ENCODE measurements around the gene RSRC1. TPM values are rescaled to one million over a fixed set of nuclear protein-coding genes. Genes with fewer than 3 reads are reported as not detected.

RSRC1 gene
- total RNA-seq, 3 donors from 2014 or later, result 53.1 to 101 (median 59.3) TPM

DNA sequence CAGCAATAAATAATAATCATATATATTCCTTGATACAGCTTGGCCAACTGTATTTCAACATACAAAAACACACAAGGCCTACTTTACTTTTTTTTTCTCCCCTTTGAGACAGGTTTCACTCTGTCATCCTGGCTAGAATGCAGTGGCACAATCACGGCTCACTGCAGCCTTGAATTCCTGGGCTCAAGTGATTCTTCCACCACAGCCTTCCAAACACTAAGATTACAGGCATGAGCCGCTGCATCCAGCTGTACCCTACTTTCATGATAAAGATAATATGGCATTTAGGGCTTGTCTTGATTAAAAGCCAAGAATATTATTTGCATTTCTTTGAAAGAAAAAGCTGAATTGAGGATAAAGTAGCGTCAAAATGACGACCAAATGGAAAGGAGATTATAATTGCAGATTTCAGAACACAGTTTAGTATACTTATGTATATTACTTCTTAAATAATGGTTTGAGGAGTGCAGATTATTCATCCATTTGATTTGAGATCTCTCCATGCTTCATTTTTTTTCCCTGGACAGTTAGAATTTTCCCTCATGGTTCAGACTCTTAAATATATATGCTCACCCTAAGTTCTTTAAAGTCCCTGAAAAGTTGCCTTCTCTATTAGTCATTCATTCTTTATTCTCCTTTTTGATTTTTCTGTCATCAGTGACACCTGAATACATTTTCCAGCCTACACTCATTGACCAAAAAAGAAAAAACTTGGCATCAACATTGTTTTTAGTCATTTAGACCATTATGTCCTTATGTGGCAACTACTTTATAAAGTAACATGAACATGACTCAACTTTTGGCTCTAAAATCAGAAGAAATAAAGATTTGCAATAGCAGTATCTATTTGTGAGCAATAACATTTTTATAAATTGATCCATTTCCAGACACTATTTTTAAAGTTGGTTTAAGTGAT, 412.6 kb downstream of the RSRC1 start:
- no peaks in the 10 kb centered on the region for H3K9me3 ChIP-seq
- no peak overlapping the region for H3K27ac ChIP-seq
- no peak for DNase-seq (ENCODE audit: low spot score in 2 of 2)
- intact Hi-C loops (cut with DNase I; ENCODE audit: low total_unique reads), result no loop called here
- TF ChIP-seq POLR2AphosphoS5 (IDR thresholded peaks at IDR 0.05) (no peak), POLR2A (IDR thresholded peaks at IDR 0.05) (no peak)
- TF ChIP-seq, protein P1, sequence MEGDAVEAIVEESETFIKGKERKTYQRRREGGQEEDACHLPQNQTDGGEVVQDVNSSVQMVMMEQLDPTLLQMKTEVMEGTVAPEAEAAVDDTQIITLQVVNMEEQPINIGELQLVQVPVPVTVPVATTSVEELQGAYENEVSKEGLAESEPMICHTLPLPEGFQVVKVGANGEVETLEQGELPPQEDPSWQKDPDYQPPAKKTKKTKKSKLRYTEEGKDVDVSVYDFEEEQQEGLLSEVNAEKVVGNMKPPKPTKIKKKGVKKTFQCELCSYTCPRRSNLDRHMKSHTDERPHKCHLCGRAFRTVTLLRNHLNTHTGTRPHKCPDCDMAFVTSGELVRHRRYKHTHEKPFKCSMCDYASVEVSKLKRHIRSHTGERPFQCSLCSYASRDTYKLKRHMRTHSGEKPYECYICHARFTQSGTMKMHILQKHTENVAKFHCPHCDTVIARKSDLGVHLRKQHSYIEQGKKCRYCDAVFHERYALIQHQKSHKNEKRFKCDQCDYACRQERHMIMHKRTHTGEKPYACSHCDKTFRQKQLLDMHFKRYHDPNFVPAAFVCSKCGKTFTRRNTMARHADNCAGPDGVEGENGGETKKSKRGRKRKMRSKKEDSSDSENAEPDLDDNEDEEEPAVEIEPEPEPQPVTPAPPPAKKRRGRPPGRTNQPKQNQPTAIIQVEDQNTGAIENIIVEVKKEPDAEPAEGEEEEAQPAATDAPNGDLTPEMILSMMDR (IDR thresholded peaks at IDR 0.05), result no peak
- no peaks in the 10 kb centered on the region for H3K36me3 ChIP-seq
- no peaks in the 10 kb centered on the region for H3K27me3 ChIP-seq
- no peaks in the 10 kb centered on the region for H3K4me1 ChIP-seq
- no peak overlapping the region for H3K4me3 ChIP-seq

DNA sequence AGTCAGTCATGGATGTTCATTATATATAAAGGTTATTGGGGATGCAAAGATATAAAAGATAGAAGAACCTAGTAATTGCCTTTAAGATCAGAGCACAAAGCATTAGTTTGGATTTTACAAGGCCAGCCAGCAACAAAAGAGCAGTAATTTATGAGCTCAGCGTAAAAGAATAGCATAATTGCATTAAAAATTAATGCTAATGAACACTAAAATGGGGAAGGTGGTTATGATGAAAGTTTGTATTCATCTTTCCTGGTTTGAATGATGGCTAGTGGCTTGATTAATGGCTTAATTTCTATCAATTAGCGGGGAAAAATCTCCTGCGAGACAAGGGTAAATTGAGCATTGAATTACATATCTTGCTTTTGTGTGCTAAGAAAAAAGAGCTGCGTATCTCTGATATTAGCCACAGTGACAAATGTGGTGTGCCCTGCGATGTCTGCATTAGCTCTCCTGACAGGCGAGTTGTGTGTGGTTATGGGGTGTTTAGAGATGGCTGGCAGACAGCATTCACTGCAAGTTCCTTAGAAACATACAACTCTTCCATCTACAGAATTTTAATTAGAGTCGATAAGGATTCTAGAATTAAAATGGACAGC, 418.3 kb downstream of the RSRC1 start:
- Histone ChIP-seq H3K36me3 (no peaks in the 10 kb centered on the region), H3K4me3 (no peak overlapping the region), H3K4me1 (no peaks in the 10 kb centered on the region), H3K27me3 (no peaks in the 10 kb centered on the region), H3K9me3 (no peaks in the 10 kb centered on the region), H3K27ac (no peak overlapping the region)
- intact Hi-C loops (cut with DNase I; ENCODE audit: low total_unique reads), result no loop called here
- TF ChIP-seq, protein P1 (IDR thresholded peaks at IDR 0.05), result no peak
- no peak for TF ChIP-seq POLR2AphosphoS5 (IDR thresholded peaks at IDR 0.05)
- no peak for DNase-seq (ENCODE audit: low spot score in 2 of 2)

DNA sequence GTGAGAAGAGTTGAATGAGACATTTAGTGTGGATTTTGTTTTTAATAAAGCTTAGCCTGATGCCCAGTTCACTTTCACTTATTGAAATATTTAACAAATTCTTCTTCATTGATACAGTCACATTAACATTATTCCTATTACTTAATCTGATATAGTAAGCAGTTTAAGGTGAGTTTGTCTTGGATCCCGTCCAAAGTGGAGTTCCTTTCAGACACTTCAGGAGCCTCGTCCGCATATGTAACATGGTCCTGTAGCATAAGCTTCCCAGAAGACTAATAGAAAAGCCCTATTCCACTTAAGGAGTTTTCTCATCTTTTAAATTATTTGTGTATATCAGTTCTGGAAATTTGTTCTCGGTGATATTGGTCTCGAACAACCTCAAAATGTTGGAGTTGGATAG, 421.4 kb downstream of the RSRC1 start:
- Histone ChIP-seq H3K27ac (no peak overlapping the region), H3K4me1 (no peaks in the 10 kb centered on the region), H3K36me3 (no peaks in the 10 kb centered on the region), H3K27me3 (no peaks in the 10 kb centered on the region), H3K4me3 (no peak overlapping the region), H3K9me3 (no peaks in the 10 kb centered on the region)
- TF ChIP-seq POLR2AphosphoS5 (IDR thresholded peaks at IDR 0.05) (no peak), POLR2A (IDR thresholded peaks at IDR 0.05) (no peak)
- TF ChIP-seq, protein P1 (IDR thresholded peaks at IDR 0.05), result no peak
- DNase-seq (ENCODE audit: low spot score in 2 of 2), result no peak
- intact Hi-C loops (cut with DNase I; ENCODE audit: low total_unique reads), result no loop called here

DNA sequence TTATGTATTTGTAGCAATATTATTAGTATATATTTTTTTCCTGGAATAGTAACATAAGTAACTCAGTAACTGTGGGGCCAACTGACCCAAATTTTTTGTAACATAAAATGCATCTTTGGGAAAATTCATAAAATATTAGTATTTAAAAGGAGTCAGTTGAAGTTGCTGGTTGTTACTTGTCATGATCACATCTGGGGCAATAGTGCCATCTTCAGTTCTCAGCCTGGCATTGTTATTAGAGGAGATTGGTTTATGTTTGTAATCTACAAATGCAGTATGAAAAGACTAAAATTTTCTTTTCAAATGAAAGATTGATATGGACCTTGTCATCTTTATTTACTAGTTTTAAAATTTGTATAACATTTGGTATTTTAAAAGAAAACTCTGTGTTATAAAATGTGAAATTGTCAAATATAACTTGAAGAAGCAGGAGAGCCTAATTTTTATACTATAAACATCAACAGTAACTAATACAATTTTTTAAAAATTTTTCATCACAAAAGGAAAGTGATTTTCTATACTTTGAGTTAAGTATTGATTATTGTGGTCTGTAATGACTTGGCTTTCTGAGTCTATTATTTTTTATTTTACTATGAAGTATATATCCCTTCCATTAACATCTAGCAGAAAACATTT, 422.3 kb downstream of the RSRC1 start:
- H3K4me3 ChIP-seq, result no peak overlapping the region
- intact Hi-C loops (cut with DNase I; ENCODE audit: low total_unique reads), result no loop called here
- H3K4me1 ChIP-seq, result no peaks in the 10 kb centered on the region
- no peak overlapping the region for H3K27ac ChIP-seq
- DNase-seq (ENCODE audit: low spot score in 2 of 2), result no peak
- H3K36me3 ChIP-seq, result no peaks in the 10 kb centered on the region
- no peaks in the 10 kb centered on the region for H3K9me3 ChIP-seq
- H3K27me3 ChIP-seq, result no peaks in the 10 kb centered on the region
- TF ChIP-seq, protein P1 (IDR thresholded peaks at IDR 0.05), result peak in 1 of 3 donors; percentile 22
- no peak for TF ChIP-seq POLR2AphosphoS5 (IDR thresholded peaks at IDR 0.05)

DNA sequence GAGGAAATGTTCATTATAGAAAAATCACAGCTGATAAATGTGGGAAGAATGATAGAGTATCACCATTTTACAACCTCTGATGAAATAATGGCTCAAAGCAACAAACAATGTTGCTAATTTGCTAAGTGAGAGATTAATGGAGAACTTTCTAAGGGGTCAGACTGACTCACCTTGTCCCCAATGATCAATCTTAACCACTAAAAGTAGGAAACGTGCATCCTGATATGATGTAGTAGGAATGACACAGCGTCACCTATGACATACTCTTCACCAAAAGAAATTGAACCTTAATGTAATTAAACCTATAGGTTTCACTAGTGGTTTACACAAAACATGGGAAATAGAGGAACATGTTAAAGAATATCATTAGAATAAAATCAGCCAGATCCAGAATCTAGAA, 426.0 kb downstream of the RSRC1 start:
- TF ChIP-seq, protein P1 (IDR thresholded peaks at IDR 0.05), result no peak
- TF ChIP-seq POLR2AphosphoS5 (IDR thresholded peaks at IDR 0.05) (no peak), POLR2A (IDR thresholded peaks at IDR 0.05) (no peak)
- no peaks in the 10 kb centered on the region for H3K4me1 ChIP-seq
- no peaks in the 10 kb centered on the region for H3K9me3 ChIP-seq
- H3K36me3 ChIP-seq, result no peaks in the 10 kb centered on the region
- intact Hi-C loops (cut with DNase I; ENCODE audit: low total_unique reads), result no loop called here
- no peak for DNase-seq (ENCODE audit: low spot score in 2 of 2)
- H3K27ac ChIP-seq, result no peak overlapping the region
- no peaks in the 10 kb centered on the region for H3K27me3 ChIP-seq
- no peak overlapping the region for H3K4me3 ChIP-seq
